Parathyroid adenoma (tissue), 2 donors: ENCODE measurements around the gene CEP57L1.

ENCODE experiments used
- H2AFZ ChIP-seq: fragments of 300-600 bp; sonication (generic); one replicate; pipeline ENCODE4 v1.7.0; 2017; ENCODE audit warnings: antibody characterized with exemption, mild to moderate bottlenecking
- H3K27ac ChIP-seq: fragments of 300-600 bp; sonication (generic); one replicate; pipeline ENCODE4 v1.7.0; 2017
- H3K27me3 ChIP-seq: fragments of 300-600 bp; sonication (generic); one replicate; pipeline ENCODE4 v1.7.0; 2017; ENCODE audit warnings: low read length; ENCODE audit not compliant: control insufficient read depth, insufficient read depth
- H3K36me3 ChIP-seq: fragments of 300-600 bp; sonication (generic); one replicate; pipeline ENCODE4 v1.7.0; 2017; ENCODE audit warnings: low read length; ENCODE audit not compliant: control insufficient read depth, insufficient read depth
- H3K4me1 ChIP-seq: fragments of 300-600 bp; sonication (generic); one replicate; pipeline ENCODE4 v1.7.0; 2017; ENCODE audit warnings: control low read depth
- H3K4me2 ChIP-seq: fragments of 300-600 bp; sonication (generic); one replicate; pipeline ENCODE4 v1.7.0; 2017; ENCODE audit warnings: low read length
- H3K4me3 ChIP-seq: fragments of 300-600 bp; sonication (generic); one replicate; pipeline ENCODE4 v1.7.0; 2017; ENCODE audit warnings: low read depth, low read length
- H3K79me2 ChIP-seq: fragments of 300-600 bp; sonication (generic); one replicate; pipeline ENCODE4 v1.7.0; 2017; ENCODE audit warnings: control low read depth
- H3K9ac ChIP-seq: fragments of 300-600 bp; sonication (generic); one replicate; pipeline ENCODE4 v1.7.0; 2017; ENCODE audit warnings: mild to moderate bottlenecking
- H3K9me3 ChIP-seq: fragments of 300-600 bp; sonication (generic); one replicate; pipeline ENCODE4 v1.7.0; 2017; ENCODE audit warnings: low read length; ENCODE audit not compliant: control insufficient read depth
- TF ChIP-seq, protein P1 (sequence below): fragments of 300-600 bp; sonication (generic); IDR thresholded peaks from one replicate; pipeline ENCODE4 v1.7.0; 2017; ENCODE audit warnings: antibody characterized with exemption, mild to moderate bottlenecking
- donor health status: primary hyperparathyroidism.

CEP57L1 gene

DNA sequence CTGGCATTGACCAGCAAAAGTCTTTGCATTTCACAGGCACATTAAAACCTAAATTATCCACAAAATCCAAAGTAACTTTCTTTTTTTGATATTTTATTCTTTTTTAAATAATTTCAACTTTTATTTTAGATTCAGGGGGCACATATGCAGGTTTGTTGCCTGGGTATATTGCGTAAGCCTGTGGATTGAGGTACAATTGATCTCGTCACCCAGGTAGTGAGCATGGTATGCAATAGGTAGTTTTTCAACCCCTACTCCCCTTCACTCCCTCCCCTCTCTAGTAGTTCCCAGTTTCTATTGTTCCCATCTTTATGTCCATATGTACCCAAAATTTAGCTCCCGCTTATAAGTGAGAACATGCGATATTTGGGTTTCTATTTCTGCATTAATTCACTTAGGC is 97.6 kb downstream of the CEP57L1 start:
- TF ChIP-seq, protein P1, sequence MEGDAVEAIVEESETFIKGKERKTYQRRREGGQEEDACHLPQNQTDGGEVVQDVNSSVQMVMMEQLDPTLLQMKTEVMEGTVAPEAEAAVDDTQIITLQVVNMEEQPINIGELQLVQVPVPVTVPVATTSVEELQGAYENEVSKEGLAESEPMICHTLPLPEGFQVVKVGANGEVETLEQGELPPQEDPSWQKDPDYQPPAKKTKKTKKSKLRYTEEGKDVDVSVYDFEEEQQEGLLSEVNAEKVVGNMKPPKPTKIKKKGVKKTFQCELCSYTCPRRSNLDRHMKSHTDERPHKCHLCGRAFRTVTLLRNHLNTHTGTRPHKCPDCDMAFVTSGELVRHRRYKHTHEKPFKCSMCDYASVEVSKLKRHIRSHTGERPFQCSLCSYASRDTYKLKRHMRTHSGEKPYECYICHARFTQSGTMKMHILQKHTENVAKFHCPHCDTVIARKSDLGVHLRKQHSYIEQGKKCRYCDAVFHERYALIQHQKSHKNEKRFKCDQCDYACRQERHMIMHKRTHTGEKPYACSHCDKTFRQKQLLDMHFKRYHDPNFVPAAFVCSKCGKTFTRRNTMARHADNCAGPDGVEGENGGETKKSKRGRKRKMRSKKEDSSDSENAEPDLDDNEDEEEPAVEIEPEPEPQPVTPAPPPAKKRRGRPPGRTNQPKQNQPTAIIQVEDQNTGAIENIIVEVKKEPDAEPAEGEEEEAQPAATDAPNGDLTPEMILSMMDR = no peak

DNA sequence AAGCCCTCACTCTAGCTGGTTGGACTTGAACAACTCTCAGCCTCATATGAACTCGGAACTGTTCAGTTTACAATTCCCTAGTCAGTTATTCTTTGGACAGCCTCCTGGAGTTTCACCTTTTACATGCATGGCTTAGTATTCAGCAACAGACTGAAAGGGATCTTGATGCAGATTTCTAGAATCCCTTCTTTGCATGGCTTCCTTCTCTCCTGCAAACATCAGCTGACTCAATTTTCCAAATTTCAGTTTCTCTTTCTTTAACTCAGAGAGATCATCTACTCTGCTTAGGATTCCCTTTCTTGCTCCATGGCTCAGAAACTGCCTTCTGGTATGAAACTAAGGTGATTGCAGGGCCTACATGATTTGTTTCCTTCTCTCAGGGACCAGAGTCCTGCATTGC is 99.6 kb downstream of the CEP57L1 start:
- Histone ChIP-seq H3K79me2 (no peaks in the 10 kb centered on the region), H3K4me3 (no peak overlapping the region), H3K36me3 (no peaks in the 10 kb centered on the region), H3K4me1 (peaks cover 15% of the 10 kb centered on the region), H3K4me2 (peak overlapping the region; percentile 10), H2AFZ (peak overlapping the region; percentile 73), H3K27ac (no peak overlapping the region), H3K9me3 (no peaks in the 10 kb centered on the region), H3K9ac (no peak overlapping the region), H3K27me3 (no peaks in the 10 kb centered on the region)
- TF ChIP-seq, protein P1 = no peak

More for the DNA sequence above, 97.6 kb downstream of the CEP57L1 start:
- Histone ChIP-seq H3K79me2 (no peaks in the 10 kb centered on the region), H3K4me2 (no peak overlapping the region), H3K27me3 (no peaks in the 10 kb centered on the region), H3K9ac (no peak overlapping the region), H3K36me3 (no peaks in the 10 kb centered on the region), H3K4me1 (peaks cover 4% of the 10 kb centered on the region), H3K9me3 (no peaks in the 10 kb centered on the region), H2AFZ (no peak overlapping the region), H3K4me3 (no peak overlapping the region), H3K27ac (no peak overlapping the region)

DNA sequence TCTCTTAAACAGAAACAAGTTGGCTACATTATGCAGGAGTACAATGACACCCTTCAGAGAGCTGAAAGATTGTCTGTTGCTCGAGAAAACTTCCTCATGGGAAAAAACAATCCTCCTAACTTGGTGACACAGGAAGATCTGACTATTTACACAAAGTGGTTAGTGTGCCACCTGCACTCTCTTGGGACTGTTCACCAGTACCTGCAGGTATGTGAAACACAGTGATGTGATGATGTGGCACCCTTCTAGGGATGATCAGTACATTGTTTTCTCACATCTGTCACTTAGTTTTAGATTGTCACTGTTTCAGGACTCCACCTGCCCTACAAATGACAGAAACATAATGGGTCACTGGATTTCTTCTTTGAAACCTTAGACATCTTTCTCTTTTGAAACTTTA is 101.8 kb downstream of the CEP57L1 start:
- H3K27me3 ChIP-seq = no peaks in the 10 kb centered on the region
- peak overlapping the region; percentile 2 for H2AFZ ChIP-seq
- H3K4me2 ChIP-seq = no peak overlapping the region
- H3K36me3 ChIP-seq = no peaks in the 10 kb centered on the region
- TF ChIP-seq, protein P1 = no peak
- H3K79me2 ChIP-seq = no peaks in the 10 kb centered on the region
- no peaks in the 10 kb centered on the region for H3K9me3 ChIP-seq
- no peak overlapping the region for H3K4me3 ChIP-seq
- H3K27ac ChIP-seq = no peak overlapping the region
- H3K4me1 ChIP-seq = peaks cover 15% of the 10 kb centered on the region
- H3K9ac ChIP-seq = no peak overlapping the region

DNA sequence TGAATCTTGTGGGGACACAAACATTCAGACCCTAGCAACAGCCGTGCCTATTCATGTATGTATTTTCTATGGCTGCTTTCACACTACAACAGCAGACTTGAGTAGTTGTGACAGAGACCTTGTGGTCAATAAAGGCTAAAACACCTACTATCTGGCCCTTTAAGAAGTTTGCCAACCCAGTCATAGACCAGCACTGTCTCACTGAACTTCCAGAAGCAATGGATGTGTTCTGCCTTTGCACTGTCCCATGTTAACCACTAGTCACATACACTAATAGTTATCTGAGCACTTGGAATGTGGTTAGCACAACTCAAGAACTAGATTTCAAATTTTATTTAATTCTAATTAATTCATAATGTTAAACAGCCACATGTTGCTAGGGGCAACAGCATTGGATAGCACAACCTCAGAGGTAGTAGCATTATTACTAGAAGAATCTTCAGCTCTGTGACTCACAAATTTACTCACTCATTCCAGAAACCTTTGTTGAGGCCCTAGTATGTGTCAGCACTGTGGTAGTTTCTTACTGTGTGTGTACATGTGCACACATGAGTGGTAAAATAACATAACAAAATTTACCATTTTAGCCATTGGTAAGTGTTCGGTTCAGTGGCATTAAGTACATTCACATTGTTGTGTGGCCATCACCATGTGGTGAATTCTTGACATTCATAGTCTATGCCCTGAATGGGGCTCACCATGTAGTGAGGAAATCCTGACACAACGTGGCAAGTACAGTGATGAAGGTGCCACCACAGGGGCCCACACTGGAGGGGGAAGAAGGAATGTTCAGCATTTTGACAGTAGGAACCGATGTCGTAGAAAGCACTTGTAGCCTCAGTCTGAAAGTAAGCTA is 107.3 kb downstream of the CEP57L1 start:
- Histone ChIP-seq H3K4me2 (no peak overlapping the region), H2AFZ (no peak overlapping the region), H3K36me3 (no peaks in the 10 kb centered on the region), H3K9me3 (no peaks in the 10 kb centered on the region), H3K4me1 (peaks cover 11% of the 10 kb centered on the region), H3K4me3 (no peak overlapping the region), H3K27me3 (no peaks in the 10 kb centered on the region), H3K27ac (no peak overlapping the region), H3K79me2 (no peaks in the 10 kb centered on the region), H3K9ac (no peak overlapping the region)
- TF ChIP-seq, protein P1 = no peak

DNA sequence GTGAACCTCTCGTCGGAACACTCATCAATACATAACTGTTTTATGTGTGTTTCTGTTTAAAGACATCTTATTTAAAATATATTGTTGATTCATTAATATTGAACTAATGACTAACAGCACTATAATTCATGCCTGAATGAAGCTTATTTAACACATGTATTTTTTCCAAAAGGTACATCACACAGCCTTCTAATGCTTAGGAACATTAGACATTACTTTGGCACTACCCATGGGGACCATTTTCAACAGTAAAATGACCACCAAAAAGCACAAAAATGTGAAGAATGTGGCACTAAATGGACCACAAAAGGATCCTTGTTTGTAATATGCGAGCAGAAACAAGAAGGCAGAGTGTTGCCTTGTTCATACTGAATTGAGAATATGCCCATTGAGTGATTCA is 109.2 kb downstream of the CEP57L1 start:
- Histone ChIP-seq H3K4me1 (no peaks in the 10 kb centered on the region), H3K9ac (no peak overlapping the region), H3K27me3 (no peaks in the 10 kb centered on the region), H3K9me3 (no peaks in the 10 kb centered on the region), H3K4me3 (no peak overlapping the region), H3K4me2 (no peak overlapping the region), H3K36me3 (no peaks in the 10 kb centered on the region), H3K79me2 (no peaks in the 10 kb centered on the region), H3K27ac (no peak overlapping the region), H2AFZ (no peak overlapping the region)
- TF ChIP-seq, protein P1 = no peak
